AG09309 (cell line): Measurements from ENCODE around the gene APOBEC3A.
"Not testable (repeated sequence)": the region's sequence is repeated elsewhere in the genome, so short reads cannot be mapped to it uniquely, and the experiment has no call there.

ENCODE experiments used
- DNase-seq: peaks from one replicate; pipeline ENCODE4 v3.0.0-alpha.2; 2010; ENCODE audit warnings: low read depth
- H3K4me3 ChIP-seq: 2 replicates; pipeline ENCODE4 v1.5.1; 2011; ENCODE audit warnings: mild to moderate bottlenecking, low read depth, low read length, moderate library complexity; ENCODE audit not compliant: control insufficient read depth
- TF ChIP-seq, protein P1 (sequence below): IDR thresholded peaks from 2 replicates; pipeline ENCODE4 v1.5.1; 2011; ENCODE audit warnings: mild to moderate bottlenecking, low read depth, low read length, inconsistent platforms; ENCODE audit not compliant: insufficient read depth, control insufficient read depth; ENCODE audit errors: missing control alignments

APOBEC3A gene

DNA sequence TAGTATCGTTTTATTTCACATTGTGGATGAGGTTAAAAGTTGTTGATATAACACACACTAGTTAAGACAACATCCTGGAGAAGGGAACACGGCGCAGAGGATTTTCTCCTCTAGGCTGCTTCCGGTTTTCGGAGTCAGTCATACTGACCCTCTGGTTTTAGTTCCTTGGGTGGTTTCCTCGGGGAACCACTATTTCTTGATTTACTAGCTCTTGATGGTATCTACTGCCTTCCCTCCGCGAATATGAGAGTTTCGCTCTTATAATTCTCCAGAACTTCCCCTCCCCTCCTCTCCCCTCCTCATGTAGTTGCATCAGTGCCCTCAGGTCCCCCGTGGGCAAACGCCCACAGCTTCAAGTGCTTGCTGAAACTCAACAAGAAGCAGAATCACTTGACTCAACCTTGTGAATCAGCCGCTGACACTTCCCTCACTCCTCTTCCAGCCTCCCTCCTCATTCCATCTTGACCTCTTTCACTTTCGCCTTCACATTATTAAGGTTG, 15.9 kb upstream of the APOBEC3A start:
- H3K4me3 ChIP-seq: no peak overlapping the region
- DNase-seq: no peak
- TF ChIP-seq, protein P1, sequence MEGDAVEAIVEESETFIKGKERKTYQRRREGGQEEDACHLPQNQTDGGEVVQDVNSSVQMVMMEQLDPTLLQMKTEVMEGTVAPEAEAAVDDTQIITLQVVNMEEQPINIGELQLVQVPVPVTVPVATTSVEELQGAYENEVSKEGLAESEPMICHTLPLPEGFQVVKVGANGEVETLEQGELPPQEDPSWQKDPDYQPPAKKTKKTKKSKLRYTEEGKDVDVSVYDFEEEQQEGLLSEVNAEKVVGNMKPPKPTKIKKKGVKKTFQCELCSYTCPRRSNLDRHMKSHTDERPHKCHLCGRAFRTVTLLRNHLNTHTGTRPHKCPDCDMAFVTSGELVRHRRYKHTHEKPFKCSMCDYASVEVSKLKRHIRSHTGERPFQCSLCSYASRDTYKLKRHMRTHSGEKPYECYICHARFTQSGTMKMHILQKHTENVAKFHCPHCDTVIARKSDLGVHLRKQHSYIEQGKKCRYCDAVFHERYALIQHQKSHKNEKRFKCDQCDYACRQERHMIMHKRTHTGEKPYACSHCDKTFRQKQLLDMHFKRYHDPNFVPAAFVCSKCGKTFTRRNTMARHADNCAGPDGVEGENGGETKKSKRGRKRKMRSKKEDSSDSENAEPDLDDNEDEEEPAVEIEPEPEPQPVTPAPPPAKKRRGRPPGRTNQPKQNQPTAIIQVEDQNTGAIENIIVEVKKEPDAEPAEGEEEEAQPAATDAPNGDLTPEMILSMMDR: no peak

DNA sequence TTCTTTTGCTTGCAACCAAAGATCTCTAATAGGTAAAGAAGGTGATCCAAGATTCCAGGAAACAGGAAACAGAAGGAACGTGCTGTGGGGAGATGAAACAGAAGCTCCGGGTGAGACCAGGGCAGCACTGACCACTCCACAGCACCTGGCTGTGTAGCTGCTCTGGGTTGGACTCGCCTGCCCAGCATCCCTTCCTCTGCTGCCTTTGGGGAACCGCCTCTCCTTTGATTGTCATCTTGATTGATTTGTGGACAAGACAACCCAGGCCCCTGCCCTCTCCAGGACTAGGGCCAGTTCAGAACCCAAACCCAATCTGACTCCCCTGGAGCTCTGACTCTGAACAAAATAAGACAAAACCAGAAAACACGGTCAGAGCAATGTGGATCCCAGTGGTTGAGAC, 14.7 kb upstream of the APOBEC3A start:
- no peak for DNase-seq
- no peak overlapping the region for H3K4me3 ChIP-seq

DNA sequence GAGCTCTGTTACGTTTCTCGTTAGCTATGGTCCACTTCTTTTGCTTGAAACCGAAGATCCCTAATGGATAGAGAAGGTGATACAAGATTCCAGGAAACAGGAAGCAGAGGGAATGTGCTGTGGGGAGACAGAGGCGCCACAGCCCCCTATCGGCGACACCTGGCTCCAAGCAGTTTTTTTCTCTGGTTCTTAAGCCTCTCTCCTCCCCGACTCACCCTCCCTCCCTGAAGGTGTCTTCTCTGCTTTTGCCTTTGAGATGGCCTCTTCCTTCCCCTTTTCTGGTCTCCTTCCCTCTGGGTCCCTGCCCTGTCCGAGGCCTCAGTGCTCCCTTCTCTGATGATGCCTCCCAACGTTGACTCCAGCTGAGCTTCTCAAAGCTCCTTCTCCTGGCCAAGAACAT, 14.2 kb upstream of the APOBEC3A start:
- no peak overlapping the region for H3K4me3 ChIP-seq
- TF ChIP-seq, protein P1: no peak
- no peak for DNase-seq

More for the DNA sequence above, 14.7 kb upstream of the APOBEC3A start:
- TF ChIP-seq, protein P1: no peak

DNA sequence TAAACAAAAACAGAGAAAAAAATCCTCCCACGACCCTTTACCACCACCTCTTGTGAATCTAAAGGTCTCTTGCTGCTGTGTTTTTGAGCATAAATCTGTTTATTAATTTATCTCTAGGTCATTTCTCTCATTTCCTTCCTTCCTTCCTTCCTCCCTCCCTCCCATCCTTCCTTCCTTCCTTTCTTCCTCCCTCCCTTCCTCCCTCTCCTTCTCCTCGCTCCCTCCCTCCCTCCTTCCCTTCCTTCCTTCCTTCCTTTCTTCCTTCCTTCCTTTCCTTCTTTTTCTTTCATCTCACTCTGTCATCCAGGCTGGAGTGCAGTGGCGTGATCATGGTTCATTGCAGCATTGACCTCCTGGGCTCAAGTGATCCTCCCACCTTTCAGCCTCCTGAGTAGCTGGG, 13.5 kb upstream of the APOBEC3A start:
- H3K4me3 ChIP-seq: no peak overlapping the region
- TF ChIP-seq, protein P1: no peak
- DNase-seq: no peak

DNA sequence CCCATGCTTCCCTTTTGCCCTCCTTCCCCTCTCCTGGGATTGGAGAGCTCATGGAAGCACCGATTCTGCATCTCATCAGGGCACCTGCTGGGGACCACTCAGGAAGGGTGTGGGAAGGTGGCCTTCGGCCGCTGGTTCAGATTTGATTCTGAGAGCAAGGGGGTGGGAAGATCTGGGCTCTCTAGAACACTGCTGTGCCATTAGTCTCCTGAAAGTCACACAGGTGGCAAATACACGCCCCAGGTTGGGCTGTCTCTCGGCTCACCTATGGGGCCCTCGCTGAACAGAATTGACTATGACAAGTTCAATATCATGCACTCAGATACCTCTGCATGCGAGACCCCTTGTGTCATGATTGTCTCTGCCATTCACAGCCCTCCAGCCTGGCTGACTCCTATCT, 12.8 kb upstream of the APOBEC3A start:
- DNase-seq: no peak
- TF ChIP-seq, protein P1: no peak
- H3K4me3 ChIP-seq: no peak overlapping the region

DNA sequence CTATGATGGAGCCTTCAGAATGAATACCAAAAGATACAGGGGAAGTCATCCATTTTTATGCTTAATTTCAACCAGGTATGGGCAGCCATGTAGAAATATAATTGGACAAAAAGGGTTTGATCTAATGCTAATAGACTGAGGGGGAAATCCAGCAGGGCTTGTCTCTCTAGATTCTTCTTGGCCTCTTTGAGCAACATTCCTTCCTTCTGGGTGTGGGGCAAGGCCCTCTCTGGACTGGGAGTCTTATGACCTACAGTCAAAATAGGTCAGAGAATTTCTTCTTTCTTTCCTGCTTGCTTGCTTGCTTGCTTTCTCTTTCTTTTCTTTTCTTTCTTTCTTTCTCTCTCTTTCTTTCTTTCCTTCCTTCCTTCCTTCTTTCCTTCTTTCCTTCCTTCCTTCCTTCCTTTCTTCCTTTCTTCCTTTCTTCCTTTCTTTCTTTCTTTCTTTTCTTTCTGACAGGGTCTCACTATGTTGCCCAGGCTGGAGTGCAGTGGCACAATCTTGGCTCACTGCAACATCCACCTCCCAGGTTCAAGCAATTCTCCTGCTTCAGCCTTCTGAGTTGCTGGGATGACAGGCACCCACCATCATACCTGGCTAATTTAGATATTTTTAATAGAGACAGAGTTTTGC, 11.6 kb upstream of the APOBEC3A start:
- DNase-seq, H3K4me3 ChIP-seq: not testable (repeated sequence)

DNA sequence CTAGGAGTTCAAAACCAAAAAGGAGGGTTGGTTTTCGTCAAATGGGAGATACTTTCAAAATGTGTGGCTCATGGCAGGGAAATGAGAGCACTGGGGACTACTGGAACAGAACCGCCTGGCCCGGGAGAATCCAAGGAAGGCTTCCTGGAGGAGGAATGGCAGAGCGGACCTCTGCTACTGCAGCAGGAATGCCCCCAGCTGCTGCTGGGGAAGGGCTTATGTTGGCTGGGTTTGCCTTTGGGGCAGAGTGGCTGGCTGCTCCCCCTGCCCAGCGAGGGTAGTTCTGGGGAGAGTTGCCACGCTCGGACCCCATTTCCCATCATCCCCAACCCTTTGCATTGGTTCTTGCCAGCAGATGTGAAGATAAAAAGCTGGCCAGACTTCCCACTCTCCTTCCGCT, 10.6 kb upstream of the APOBEC3A start:
- TF ChIP-seq, protein P1: no peak
- no peak overlapping the region for H3K4me3 ChIP-seq
- DNase-seq: no peak
